Prostate gland (tissue), 2 donors: ENCODE results near the gene TARDBP.

ENCODE experiments used
- CTCF ChIP-seq, 4 experiments: fragments of 200-600 bp in 2 of 4; fragments of 450-650 bp in 2 of 4; sonication (generic) in 2 of 4; IDR thresholded peaks; 1 replicate in 3 of 4; 2 replicates in 1 of 4; pipeline ENCODE4 v1.5.1; 2016 to 2019; ENCODE audit warnings: antibody characterized with exemption in 4 of 4, mild to moderate bottlenecking in 2 of 4, moderate library complexity in 2 of 4
- POLR2A ChIP-seq: fragments of 450-650 bp; IDR thresholded peaks from one replicate; pipeline ENCODE4 v1.6.1; 2016; ENCODE audit warnings: antibody characterized with exemption, mild to moderate bottlenecking
- POLR2AphosphoS5 ChIP-seq: sonication (generic); formaldehyde crosslinking; IDR thresholded peaks from one replicate; pipeline ENCODE4 v1.6.1; 2017; ENCODE audit warnings: antibody characterized with exemption

- TF ChIP-seq CTCF (IDR thresholded peaks at IDR 0.05) (no peak), POLR2A (no peak), POLR2AphosphoS5 (no peak)
Observed at GRCh38 chr1:11027316-11027715, 14.9 kb downstream of the TARDBP start.
